HG02943 (cell line): ENCODE results near the gene LARGE1.

Source experiments
- ATAC-seq: cut with Tn5 transposase; IDR thresholded peaks from one replicate; pipeline ENCODE4 v1.9.1; 2021; ENCODE audit warnings: mild to moderate bottlenecking, low read depth, moderate library complexity; ENCODE audit not compliant: unreplicated experiment

The LARGE1 gene

GRCh38 chr22:33786149-33786548 is 134.1 kb downstream of the LARGE1 start:
- ATAC-seq = no peak

- no peak for ATAC-seq
Observed at GRCh38 chr22:33785283-33785968, 134.8 kb downstream of the LARGE1 start.

DNA sequence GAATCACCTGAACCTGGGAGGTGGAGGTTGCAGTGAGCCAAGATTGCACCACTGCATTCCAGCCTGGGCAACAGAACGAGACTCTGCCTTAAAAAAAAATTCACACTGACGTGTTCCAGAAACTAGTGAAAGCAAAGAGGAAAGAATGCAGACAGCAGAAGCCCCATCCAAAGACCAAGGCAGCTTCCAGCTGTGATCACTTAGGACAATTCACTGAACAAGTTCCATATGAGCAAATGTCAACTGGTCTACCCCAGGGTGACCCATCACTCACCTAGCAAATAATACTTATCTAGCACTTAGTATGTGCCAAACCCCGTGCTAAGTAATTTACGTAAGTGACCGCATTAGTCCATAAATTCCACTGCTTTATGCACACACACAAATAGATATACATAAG is 138.9 kb downstream of the LARGE1 start:
- no peak for ATAC-seq

- ATAC-seq = no peak
Observed at GRCh38 chr22:33780531-33781136, 139.6 kb downstream of the LARGE1 start.

DNA sequence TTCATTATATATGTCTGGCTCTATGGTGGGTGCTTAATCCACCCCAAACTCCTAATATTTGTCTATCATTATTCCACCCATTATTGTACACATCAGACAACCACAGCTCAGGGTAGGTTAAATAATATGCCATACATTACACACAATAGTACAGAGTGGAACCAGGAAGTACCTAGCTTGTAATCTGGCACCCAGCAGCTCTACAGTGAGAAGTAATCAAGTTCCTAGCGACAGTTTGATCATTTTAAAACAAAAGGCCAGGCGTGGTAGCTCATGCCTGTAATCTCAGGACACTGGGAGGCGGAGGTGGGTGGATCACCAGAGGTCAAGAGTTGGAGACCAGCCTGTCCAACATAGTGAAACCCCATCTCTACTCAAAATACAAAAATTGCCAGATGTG is 141.0 kb downstream of the LARGE1 start:
- ATAC-seq = no peak

GRCh38 chr22:33776491-33776890 is 143.8 kb downstream of the LARGE1 start:
- ATAC-seq = no peak

DNA sequence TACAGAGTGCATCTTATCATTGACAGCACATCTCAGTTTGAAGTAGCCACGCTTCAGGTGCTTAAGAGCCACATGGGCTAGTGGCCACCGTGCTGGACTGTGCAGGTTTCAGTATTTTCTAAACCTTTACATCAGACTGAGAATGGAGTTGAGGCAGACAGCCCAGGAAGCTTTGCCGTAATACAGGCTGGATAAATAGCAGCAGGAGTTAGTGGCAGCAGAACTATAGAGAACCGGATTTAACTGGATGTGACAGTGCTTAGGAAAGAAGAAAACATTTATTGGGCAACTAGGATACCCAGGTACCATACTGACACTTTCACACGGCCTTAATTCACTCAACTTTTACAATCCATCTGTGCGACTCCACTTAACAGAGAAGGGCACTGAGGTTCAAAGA is 145.5 kb downstream of the LARGE1 start:
- ATAC-seq = no peak

GRCh38 chr22:33772745-33773144 is 147.5 kb downstream of the LARGE1 start:
- no peak for ATAC-seq

GRCh38 chr22:33771136-33771535 is 149.1 kb downstream of the LARGE1 start:
- no peak for ATAC-seq

- no peak for ATAC-seq
Observed at GRCh38 chr22:33770723-33771122, 149.6 kb downstream of the LARGE1 start.

DNA sequence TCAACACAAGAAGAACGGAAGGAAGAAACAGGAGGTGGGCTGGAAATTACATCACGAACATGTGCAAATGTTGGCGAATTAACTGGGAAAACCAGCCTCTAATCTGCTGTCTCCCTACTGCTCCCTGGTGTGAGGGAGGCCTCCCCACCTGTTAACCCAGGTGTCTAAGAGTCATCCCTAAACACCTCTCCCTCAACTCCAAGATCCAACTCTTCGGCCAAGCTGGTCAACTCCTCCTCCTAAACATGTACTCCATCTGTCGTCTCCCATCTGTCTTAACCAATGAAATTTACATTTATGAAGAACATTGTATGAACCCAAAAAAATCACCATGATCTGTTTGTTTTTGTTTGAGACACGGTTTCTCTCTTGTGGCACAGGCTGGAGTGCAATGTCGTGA is 154.2 kb downstream of the LARGE1 start:
- no peak for ATAC-seq

GRCh38 chr22:33758961-33759360 is 161.3 kb downstream of the LARGE1 start:
- no peak for ATAC-seq

DNA sequence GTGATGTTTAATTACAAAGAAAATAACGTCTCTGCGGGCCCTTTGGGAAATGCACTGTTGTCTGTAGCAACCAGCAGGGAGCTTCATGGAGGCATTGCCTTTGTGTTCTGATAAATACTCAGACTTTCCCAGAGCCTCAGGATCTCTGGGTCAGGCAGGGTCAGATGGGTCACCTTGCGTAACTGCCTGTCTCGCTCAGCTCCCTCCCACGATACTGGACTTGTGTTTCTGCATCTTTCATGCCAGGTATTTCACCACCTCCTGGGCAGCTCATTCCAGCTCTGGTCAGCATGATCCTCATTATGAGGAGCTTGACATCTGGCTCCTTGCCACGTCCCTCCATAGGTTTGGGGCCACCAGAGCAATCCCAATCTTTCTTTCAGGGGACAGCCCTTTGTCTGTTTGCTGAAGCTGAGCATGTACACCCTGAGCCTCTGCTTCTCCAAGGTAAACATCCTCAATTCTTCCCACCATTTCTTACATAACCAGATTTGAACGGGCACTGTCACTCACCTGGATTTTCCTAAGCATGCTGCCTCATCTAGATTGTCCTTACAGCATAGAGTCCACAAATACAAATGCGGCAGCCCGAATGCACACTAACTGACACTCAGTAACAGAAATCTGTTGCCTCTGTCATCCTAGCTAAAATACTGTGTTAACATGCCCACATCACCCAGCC is 162.3 kb downstream of the LARGE1 start:
- ATAC-seq = no peak

DNA sequence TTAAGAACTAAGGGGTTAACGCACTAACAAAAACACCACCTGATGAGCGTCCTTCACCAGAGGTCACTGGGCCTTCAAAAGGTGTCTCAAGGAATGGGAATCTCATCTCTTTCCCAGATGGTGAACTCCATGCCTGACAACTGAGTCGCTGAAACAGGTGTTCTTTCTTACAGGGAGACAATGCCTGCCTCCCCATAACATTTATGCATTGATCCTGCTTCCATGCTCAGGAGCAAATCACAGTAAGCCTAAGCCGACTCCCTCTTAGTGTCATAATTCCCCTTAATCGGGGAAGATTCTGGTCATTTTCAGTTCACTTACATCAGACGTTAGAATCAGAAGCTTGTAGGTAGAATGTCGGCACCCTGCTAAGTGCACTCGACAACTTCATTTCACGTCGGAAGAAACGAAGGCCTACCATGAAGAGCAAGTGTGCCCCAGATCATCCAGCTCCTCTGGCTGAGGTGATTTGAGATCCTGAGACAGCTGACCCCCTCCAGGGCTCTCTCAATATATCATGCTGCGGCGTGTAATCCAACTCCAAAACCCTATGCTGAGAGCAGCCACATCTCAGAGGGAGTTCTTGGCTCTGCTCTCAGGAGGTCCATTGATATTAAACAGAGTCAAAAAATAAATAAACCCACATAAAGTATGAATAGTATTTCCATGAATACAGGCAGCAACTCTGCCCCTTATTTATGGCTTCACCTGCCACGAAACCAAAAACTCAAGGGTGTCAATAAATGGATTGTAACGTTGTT is 163.1 kb downstream of the LARGE1 start:
- no peak for ATAC-seq

GRCh38 chr22:33756508-33756949 is 163.7 kb downstream of the LARGE1 start:
- no peak for ATAC-seq

DNA sequence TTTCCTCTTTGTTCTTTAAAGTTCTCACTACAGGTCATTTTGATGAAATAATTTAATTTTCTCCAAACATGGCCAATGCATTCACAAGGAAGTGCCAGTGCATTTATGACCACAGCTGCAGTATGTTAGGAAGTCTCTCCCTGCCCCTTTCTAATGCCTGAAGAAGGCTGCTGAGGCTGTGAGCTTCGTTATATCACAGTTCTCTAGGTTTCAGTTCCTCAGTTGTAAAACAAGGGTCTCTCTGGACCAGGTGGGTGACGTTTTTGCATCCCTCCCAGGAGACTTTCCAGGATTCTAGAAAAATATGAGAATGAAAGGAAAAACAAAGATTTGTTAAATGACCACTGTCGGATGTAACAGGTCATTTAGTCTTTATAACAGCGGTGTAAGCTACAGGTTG is 171.6 kb downstream of the LARGE1 start:
- no peak for ATAC-seq

GRCh38 chr22:33747576-33748180 is 172.6 kb downstream of the LARGE1 start:
- no peak for ATAC-seq

DNA sequence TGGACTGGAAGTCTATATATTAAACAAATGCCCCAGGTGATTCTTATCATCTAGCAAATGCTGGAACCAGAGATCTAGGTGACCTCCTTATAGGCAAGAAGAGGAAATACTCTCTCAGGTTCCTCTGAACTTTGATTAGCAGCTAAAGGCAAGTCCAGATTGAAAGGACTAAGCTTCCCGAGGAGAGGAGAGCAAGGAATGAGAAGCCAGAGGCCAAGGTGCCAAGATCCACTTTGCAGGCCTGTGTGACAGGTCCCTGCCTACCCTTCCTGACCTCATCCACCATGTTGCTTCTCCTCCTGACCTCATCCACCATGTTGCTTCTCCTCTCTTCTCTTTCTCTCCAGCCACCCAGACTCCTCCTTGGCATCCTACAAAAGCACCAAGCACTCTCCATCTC is 173.2 kb downstream of the LARGE1 start:
- no peak for ATAC-seq

DNA sequence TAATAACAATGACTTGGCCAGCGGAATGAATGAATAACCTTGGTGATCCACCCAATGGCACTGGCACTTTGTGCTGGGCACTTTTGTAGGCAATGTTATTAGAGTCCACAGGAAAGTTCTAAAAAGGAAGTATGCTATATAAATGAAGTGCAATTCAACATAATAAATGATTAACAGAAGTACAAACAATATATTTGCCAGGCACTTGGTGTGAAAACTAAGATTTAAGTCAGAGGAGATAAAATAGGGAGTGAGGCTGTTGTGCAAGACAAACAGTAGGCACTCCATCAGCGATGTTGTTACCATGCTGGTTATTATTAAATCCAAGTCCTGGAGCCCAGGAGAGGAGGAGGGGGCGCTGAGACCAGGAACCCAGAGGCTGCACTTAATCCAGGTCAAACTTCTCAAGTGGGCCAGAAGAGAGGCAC is 173.8 kb downstream of the LARGE1 start:
- ATAC-seq = no peak

DNA sequence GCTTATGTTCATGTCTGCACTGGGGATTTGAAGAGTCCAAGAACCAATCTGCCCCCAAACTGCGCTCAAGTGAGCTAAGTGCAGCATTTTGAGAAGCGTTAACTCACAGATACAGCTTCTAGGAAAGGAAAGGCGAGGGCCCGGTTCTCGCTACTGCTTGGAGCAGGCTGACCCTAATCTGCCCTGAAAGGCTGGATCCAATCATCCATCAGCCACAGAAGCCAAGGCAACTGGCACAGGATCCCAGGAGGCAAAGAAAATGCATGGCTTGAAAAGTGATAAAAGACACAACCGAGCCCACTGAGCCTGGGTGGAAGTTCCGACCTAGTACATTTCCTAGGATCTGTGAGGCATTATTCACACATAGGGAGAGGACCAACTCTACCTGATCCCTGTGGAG is 174.8 kb downstream of the LARGE1 start:
- ATAC-seq = no peak

DNA sequence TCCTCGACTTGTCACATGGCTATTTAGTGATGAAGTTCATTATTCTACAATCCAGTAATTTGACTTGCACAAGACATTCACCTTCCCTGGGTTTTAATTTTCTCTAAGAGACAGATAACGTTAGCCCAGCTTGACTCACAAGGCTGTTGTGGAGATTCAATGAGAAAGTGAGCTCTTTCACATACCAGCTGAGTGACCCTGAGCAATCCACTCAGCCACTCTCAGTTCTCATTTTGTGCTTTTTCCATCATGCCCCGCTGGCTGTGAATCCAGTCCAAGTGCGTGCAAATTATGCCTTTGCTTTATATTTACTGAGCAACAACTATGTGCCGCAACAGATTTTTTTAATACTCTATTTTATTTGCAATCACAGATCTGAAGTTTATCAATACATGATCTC is 176.5 kb downstream of the LARGE1 start:
- no peak for ATAC-seq
